Measurements from ENCODE around the gene RAPGEF4. TPM values are rescaled to one million over a fixed set of nuclear protein-coding genes. Genes with fewer than 3 reads are reported as not detected.

Gene RAPGEF4
- total and polyA plus RNA-seq, 2 of the 8 experiments (the other 6 are each of a cell fraction or from before 2014, with no cell fraction given) = 1.2 to 2.6 TPM

GRCh38 chr2:172726172-172726735, 9.4 kb upstream of the RAPGEF4 start (continued):
- TF ChIP-seq ATF2 (IDR thresholded peaks at IDR 0.05; ENCODE audit: low read length) = no peak
- no peak for TF ChIP-seq USF2 (IDR thresholded peaks at IDR 0.05; ENCODE audit: low read length)

All from H1 (cell line).